HG02610 (cell line): ENCODE results near the gene LONRF2.

ENCODE experiments used
- ATAC-seq: cut with Tn5 transposase; IDR thresholded peaks from one replicate; pipeline ENCODE4 v1.9.1; 2021; ENCODE audit warnings: mild to moderate bottlenecking, moderate library complexity; ENCODE audit not compliant: unreplicated experiment

Gene LONRF2

GRCh38 chr2:100301881-100302584 is 20.3 kb downstream of the LONRF2 start:
- no peak for ATAC-seq

- no peak for ATAC-seq
These were observed 22.8 kb downstream of the LONRF2 start for GRCh38 chr2:100299548-100299947.

- ATAC-seq, result no peak
These were observed 24.8 kb downstream of the LONRF2 start for GRCh38 chr2:100297511-100297910.

GRCh38 chr2:100294162-100294497 is 28.2 kb downstream of the LONRF2 start:
- no peak for ATAC-seq

GRCh38 chr2:100293341-100294161 is 28.8 kb downstream of the LONRF2 start:
- ATAC-seq, result no peak

GRCh38 chr2:100292022-100292580 is 30.2 kb downstream of the LONRF2 start:
- no peak for ATAC-seq

- no peak for ATAC-seq
These were observed 30.9 kb downstream of the LONRF2 start for GRCh38 chr2:100291152-100291970.

GRCh38 chr2:100290718-100291151 is 31.6 kb downstream of the LONRF2 start:
- no peak for ATAC-seq

- no peak for ATAC-seq
These were observed 33.3 kb downstream of the LONRF2 start for GRCh38 chr2:100289020-100289419.

- ATAC-seq, result no peak
These were observed 36.0 kb downstream of the LONRF2 start for GRCh38 chr2:100286318-100286717.

GRCh38 chr2:100285691-100286090 is 36.6 kb downstream of the LONRF2 start:
- ATAC-seq, result no peak

- ATAC-seq, result no peak
These were observed 37.3 kb downstream of the LONRF2 start for GRCh38 chr2:100285011-100285410.

- no peak for ATAC-seq
These were observed 38.4 kb downstream of the LONRF2 start for GRCh38 chr2:100283724-100284501.

GRCh38 chr2:100281521-100282438 is 40.5 kb downstream of the LONRF2 start:
- no peak for ATAC-seq

- no peak for ATAC-seq
These were observed 42.4 kb downstream of the LONRF2 start for GRCh38 chr2:100279586-100280534.

GRCh38 chr2:100278986-100279385 is 43.3 kb downstream of the LONRF2 start:
- ATAC-seq, result no peak

GRCh38 chr2:100278501-100278900 is 43.8 kb downstream of the LONRF2 start:
- ATAC-seq, result no peak

- no peak for ATAC-seq
These were observed 44.6 kb downstream of the LONRF2 start for GRCh38 chr2:100277540-100278207.
